ENCODE data around the gene THSD7B. TPM values are rescaled to one million over a fixed set of nuclear protein-coding genes. Genes with fewer than 3 reads are reported as not detected.

Gene THSD7B
- total RNA-seq, 1 donor from 2014 or later: not detected

DNA sequence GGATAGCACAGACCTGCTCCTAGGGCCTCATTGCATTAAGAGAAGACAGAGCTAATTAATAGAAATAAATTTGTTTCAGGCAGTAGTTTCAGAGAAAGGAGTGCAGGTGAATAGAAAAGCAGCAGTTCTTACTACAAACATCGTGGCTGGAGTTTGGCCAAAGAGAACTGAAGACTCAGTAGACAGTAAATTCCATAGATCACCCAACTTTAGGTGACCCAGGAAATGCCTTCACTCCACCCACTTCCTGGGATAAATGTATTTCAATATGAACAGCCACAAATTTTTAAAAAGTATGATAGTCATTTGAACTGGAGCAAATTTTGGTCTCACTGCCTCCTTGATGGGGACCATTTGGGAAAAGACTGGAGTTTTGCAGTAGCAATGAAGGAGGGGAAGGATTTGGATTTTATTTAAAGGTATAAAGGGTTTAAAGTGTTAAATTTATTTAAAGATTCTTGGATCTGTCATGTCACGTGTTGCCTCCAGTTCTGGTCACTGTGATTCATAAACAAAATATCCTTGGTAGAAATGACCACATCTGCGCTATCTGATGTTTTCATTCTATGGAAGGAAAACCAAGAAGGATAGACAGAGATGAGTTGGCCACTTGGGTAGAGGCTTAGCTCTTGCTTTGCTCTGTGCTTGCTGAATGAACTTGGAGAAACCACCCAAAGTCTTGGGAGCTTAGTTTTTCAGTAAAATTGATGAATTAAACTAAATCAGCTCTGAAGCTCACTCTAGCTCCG lies 390.2 kb downstream of the THSD7B start:
- H3K27me3 Mint-ChIP-seq (ENCODE audit: low read depth): no peaks in the 10 kb centered on the region
- H3K4me1 Mint-ChIP-seq (ENCODE audit: low read depth): no peaks in the 10 kb centered on the region
- DNase-seq (ENCODE audit: low spot score): no peak
- no peak overlapping the region for H3K27ac Mint-ChIP-seq
- intact Hi-C loops (cut with micrococcal nuclease): no loop called here
- H3K4me3 Mint-ChIP-seq (ENCODE audit: low read depth): no peak overlapping the region
- H3K9me3 Mint-ChIP-seq: no peaks in the 10 kb centered on the region
- H3K36me3 Mint-ChIP-seq (ENCODE audit: low read depth): no peaks in the 10 kb centered on the region

DNA sequence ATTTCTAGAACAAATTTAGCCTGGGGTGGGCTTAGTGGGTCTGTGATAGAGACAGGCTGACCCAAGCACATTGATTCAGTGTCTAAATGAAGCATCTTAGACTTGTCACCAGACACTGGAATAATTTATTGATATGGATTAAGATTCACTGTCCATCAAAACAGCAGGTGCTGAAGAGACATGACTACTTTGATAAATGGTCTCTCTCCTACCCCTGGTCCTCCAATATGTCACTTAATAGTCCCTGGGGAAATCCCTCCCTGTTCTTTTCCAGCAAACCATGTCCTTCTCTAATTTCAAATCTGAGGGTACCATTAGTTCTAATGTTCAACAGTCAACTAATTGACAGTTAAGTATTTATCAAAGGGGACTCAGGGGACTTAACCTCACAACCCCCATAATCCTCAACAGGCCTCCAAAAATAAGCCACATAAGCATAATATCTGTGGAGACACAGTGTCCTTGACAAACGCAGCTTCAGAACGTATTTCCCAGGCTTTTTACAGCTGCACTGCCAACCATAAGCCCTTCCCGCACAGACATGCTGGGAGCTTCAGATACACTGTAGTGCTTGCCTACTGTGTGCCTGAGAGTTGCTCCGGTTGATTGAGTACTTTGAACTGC lies 391.0 kb downstream of the THSD7B start:
- intact Hi-C loops (cut with micrococcal nuclease): no loop called here
- no peak overlapping the region for H3K27ac Mint-ChIP-seq
- H3K36me3 Mint-ChIP-seq (ENCODE audit: low read depth): no peaks in the 10 kb centered on the region
- no peaks in the 10 kb centered on the region for H3K4me1 Mint-ChIP-seq (ENCODE audit: low read depth)
- no peaks in the 10 kb centered on the region for H3K27me3 Mint-ChIP-seq (ENCODE audit: low read depth)
- no peak for DNase-seq (ENCODE audit: low spot score)
- no peaks in the 10 kb centered on the region for H3K9me3 Mint-ChIP-seq
- no peak overlapping the region for H3K4me3 Mint-ChIP-seq (ENCODE audit: low read depth)

DNA sequence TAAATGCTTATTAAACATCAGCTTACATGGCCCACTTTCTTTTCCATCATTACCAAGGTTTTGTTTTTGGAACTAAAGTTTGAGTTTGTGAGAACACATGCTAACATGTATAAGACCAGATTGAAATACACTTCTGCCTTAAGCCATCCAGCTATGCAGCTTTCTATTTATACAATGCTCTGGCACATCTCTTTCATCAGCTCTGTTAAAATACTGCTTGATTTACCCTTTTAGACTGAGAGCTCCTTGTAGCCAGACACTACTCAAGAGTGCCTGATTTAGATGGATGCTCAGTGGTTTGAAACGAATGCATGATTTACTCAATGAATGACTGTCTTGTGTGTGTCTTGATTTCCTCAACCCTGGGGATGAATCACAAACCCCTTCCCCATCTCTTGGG lies 392.5 kb downstream of the THSD7B start:
- no peaks in the 10 kb centered on the region for H3K27me3 Mint-ChIP-seq (ENCODE audit: low read depth)
- intact Hi-C loops (cut with micrococcal nuclease): no loop called here
- DNase-seq (ENCODE audit: low spot score): no peak
- H3K4me1 Mint-ChIP-seq (ENCODE audit: low read depth): no peaks in the 10 kb centered on the region
- H3K4me3 Mint-ChIP-seq (ENCODE audit: low read depth): no peak overlapping the region
- no peaks in the 10 kb centered on the region for H3K36me3 Mint-ChIP-seq (ENCODE audit: low read depth)
- H3K27ac Mint-ChIP-seq: no peak overlapping the region
- H3K9me3 Mint-ChIP-seq: no peaks in the 10 kb centered on the region

DNA sequence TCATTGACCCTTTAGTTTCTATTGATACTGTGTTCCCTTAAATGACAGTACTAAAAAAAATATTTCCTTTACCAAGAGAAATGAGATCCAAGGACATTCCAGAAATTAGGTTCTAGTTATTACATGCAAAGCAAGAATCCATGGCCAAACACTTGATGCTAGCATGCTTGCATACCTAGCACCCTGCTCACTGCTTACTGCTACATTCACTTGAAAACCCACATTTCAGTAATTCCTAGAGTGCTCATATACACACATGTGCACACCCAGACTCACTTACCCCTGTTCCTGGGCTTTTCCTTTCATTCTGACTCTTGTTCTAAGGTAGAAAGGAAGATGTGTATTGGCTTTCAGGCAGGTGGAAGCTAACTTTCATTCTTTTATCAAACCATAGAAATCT lies 395.9 kb downstream of the THSD7B start:
- no peaks in the 10 kb centered on the region for H3K9me3 Mint-ChIP-seq
- H3K4me1 Mint-ChIP-seq (ENCODE audit: low read depth): no peaks in the 10 kb centered on the region
- H3K27me3 Mint-ChIP-seq (ENCODE audit: low read depth): no peaks in the 10 kb centered on the region
- no peak overlapping the region for H3K27ac Mint-ChIP-seq
- intact Hi-C loops (cut with micrococcal nuclease): no loop called here
- no peak overlapping the region for H3K4me3 Mint-ChIP-seq (ENCODE audit: low read depth)
- no peaks in the 10 kb centered on the region for H3K36me3 Mint-ChIP-seq (ENCODE audit: low read depth)
- no peak for DNase-seq (ENCODE audit: low spot score)

DNA sequence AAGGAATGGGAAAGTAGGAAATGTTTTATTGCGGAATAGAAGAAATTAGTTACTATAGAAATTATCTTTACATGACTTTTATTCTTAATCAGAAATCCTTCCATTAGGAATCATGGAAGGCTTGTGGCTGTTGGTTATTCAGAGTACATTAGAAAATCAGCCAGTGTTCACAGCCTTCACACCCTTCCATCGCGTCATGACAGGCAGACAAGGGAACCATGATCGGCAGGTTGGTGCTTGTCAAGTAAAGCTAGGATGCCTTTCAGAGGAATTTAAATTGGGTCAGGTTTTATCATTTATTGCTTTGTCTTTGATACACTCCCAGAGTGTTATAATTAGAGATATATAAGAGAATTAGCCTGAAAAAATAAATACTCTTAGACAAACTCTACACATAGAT lies 400.6 kb downstream of the THSD7B start:
- Mint-ChIP-seq H3K4me3 (ENCODE audit: low read depth) (no peak overlapping the region), H3K27ac (no peak overlapping the region), H3K36me3 (ENCODE audit: low read depth) (no peaks in the 10 kb centered on the region), H3K9me3 (no peaks in the 10 kb centered on the region), H3K4me1 (ENCODE audit: low read depth) (no peaks in the 10 kb centered on the region), H3K27me3 (ENCODE audit: low read depth) (no peaks in the 10 kb centered on the region)
- intact Hi-C loops (cut with micrococcal nuclease): no loop called here
- no peak for DNase-seq (ENCODE audit: low spot score)

DNA sequence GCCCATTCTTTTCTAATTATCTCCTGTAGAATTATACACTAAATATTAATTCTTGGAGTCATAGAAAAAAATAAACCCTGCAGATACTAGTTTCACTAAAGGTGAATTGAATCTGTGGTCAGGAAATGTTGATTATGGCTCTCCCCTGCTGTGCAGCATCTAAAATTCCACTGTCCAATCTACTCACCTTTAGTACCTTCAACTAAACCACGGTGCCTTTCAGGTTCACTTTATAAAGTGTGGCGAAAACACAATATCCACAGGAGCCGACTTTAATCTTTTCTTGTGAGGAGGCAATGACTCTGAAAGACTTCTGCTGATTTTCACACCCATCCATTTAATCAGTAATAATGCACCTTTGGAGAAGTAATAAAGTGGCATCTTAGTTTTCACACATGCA lies 402.3 kb downstream of the THSD7B start:
- Mint-ChIP-seq H3K27me3 (ENCODE audit: low read depth) (no peaks in the 10 kb centered on the region), H3K4me1 (ENCODE audit: low read depth) (no peaks in the 10 kb centered on the region), H3K36me3 (ENCODE audit: low read depth) (no peaks in the 10 kb centered on the region), H3K27ac (no peak overlapping the region), H3K4me3 (ENCODE audit: low read depth) (no peak overlapping the region), H3K9me3 (no peaks in the 10 kb centered on the region)
- intact Hi-C loops (cut with micrococcal nuclease): no loop called here
- no peak for DNase-seq (ENCODE audit: low spot score)

DNA sequence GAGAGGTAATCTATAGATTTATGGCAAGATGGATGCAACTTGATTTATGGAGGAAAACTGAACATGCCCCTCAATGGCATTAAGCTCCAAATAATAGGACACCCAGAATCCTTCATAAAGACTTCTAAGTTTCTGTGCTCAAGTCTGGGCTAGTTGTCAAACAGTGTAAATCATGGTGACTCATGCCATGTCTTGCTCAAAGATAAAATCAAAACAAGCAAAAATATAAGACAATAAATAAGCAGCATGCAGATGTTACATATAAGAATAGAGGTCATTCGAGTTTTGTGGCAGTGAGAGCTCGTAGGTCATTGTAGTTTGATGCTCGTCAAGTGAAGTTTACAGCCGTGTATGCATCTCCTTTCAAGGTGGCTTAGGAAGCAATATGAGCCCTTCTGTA lies 403.2 kb downstream of the THSD7B start:
- Mint-ChIP-seq H3K27me3 (ENCODE audit: low read depth) (no peaks in the 10 kb centered on the region), H3K36me3 (ENCODE audit: low read depth) (no peaks in the 10 kb centered on the region), H3K4me3 (ENCODE audit: low read depth) (no peak overlapping the region), H3K4me1 (ENCODE audit: low read depth) (peaks cover under 1% of the 10 kb centered on the region), H3K9me3 (no peaks in the 10 kb centered on the region), H3K27ac (no peak overlapping the region)
- no peak for DNase-seq (ENCODE audit: low spot score)
- intact Hi-C loops (cut with micrococcal nuclease): no loop called here

DNA sequence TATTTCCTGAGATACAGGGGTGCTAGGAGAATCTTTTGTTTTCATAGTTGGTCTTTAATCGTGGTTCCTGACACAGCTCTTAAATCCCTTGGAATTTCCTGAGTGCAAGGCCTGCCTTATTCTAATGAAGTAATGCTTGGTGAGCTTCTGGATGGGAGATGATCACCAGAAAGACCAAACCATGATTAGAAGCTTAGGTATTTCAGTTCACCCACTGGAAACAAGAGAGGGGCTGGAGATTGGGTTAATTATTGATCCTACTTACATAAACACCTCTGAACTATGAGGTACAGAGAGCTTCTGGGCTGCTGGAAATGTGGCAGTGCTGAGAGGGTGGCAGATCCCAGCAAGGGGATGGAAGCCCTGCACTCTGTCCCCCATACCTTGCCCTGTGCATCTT lies 406.8 kb downstream of the THSD7B start:
- no peaks in the 10 kb centered on the region for H3K36me3 Mint-ChIP-seq (ENCODE audit: low read depth)
- no peaks in the 10 kb centered on the region for H3K27me3 Mint-ChIP-seq (ENCODE audit: low read depth)
- peaks cover 1% of the 10 kb centered on the region for H3K4me1 Mint-ChIP-seq (ENCODE audit: low read depth)
- H3K4me3 Mint-ChIP-seq (ENCODE audit: low read depth): no peak overlapping the region
- no peak for DNase-seq (ENCODE audit: low spot score)
- intact Hi-C loops (cut with micrococcal nuclease): no loop called here
- H3K27ac Mint-ChIP-seq: no peak overlapping the region
- no peaks in the 10 kb centered on the region for H3K9me3 Mint-ChIP-seq

DNA sequence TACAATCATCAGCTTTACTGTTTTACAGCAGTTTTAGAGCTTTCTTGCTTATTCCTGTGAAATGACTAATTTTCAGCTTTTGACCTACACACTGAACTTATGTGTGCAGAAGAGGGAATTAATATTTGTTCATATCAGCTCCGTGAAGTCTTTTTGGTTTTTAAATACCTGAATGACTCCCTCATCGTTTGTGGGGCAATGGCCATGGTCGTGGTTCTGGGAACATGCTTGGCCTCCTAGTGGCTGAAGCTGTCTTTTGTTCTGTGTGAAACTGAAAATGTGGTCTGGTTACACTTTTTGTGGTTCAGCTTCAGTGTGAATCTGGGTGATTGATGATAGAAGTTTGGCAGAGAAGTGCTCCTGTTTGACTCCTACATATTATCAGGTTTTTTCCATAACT lies 408.1 kb downstream of the THSD7B start:
- DNase-seq (ENCODE audit: low spot score): no peak
- H3K27me3 Mint-ChIP-seq (ENCODE audit: low read depth): no peaks in the 10 kb centered on the region
- intact Hi-C loops (cut with micrococcal nuclease): no loop called here
- no peak overlapping the region for H3K27ac Mint-ChIP-seq
- H3K9me3 Mint-ChIP-seq: no peaks in the 10 kb centered on the region
- peaks cover 1% of the 10 kb centered on the region for H3K4me1 Mint-ChIP-seq (ENCODE audit: low read depth)
- H3K4me3 Mint-ChIP-seq (ENCODE audit: low read depth): no peak overlapping the region
- no peaks in the 10 kb centered on the region for H3K36me3 Mint-ChIP-seq (ENCODE audit: low read depth)

DNA sequence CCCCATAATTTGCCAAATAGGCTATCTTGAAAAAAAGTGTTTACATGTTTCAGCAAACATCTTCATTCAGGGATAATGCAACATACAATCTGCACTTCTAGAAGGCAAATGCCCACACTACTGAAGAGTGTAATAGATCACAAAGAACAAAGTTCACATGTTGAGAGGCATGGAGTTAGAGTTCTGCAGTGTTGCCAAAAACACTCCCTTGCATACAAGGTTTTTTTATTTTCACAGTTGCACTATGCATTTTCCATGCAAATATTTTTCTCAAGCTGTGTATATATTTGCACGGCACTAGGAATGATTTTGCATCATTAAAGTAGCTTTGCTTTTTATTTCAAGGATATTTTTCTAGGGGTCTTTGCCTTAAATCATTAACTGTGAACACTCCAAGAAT lies 409.9 kb downstream of the THSD7B start:
- intact Hi-C loops (cut with micrococcal nuclease): no loop called here
- peaks cover 5% of the 10 kb centered on the region for H3K4me1 Mint-ChIP-seq (ENCODE audit: low read depth)
- DNase-seq (ENCODE audit: low spot score): no peak
- no peaks in the 10 kb centered on the region for H3K9me3 Mint-ChIP-seq
- H3K27me3 Mint-ChIP-seq (ENCODE audit: low read depth): no peaks in the 10 kb centered on the region
- no peak overlapping the region for H3K4me3 Mint-ChIP-seq (ENCODE audit: low read depth)
- no peak overlapping the region for H3K27ac Mint-ChIP-seq
- no peaks in the 10 kb centered on the region for H3K36me3 Mint-ChIP-seq (ENCODE audit: low read depth)

DNA sequence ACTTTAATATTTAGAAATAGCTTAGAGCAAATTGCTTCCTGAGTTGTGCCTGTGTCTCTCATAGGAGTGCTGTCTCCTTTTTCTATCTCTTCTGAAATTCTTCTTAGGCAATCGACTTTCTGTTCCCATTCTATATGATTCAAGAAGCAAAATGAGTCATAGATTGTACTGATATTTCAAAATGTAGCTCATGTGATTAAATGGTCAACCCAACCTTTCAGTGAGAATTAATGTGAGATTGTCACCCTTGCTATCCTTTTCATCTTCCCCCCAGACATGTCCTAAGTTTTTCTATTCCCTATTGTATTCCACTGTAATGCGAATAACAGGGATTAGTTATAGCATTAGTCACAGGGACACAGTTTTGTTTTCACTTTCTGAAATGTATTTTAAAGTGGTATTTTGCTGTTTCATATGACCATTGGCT lies 413.6 kb downstream of the THSD7B start:
- no peak overlapping the region for H3K27ac Mint-ChIP-seq
- no peaks in the 10 kb centered on the region for H3K27me3 Mint-ChIP-seq (ENCODE audit: low read depth)
- H3K4me3 Mint-ChIP-seq (ENCODE audit: low read depth): no peak overlapping the region
- H3K9me3 Mint-ChIP-seq: no peaks in the 10 kb centered on the region
- H3K36me3 Mint-ChIP-seq (ENCODE audit: low read depth): no peaks in the 10 kb centered on the region
- DNase-seq (ENCODE audit: low spot score): no peak
- intact Hi-C loops (cut with micrococcal nuclease): no loop called here
- H3K4me1 Mint-ChIP-seq (ENCODE audit: low read depth): peaks cover 4% of the 10 kb centered on the region

DNA sequence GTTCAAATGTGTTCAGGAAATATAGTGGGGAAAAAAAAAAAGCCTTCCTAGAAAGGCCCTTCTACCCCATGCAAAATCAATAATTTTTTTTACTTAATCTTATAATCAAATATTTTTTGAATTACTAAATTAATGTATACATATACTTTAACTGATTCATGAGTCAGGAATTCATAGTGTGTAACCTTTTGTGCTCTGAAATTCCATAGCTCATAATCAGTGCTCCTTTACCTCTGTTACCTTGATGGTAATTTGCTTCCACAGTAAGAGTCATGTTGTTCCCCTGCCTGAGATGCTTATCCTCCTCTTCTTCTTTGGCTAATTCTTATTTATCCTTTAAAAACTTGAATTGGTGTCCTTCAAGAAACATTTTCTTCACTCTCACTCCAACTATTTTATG lies 414.2 kb downstream of the THSD7B start:
- H3K36me3 Mint-ChIP-seq (ENCODE audit: low read depth): no peaks in the 10 kb centered on the region
- H3K9me3 Mint-ChIP-seq: no peaks in the 10 kb centered on the region
- H3K27me3 Mint-ChIP-seq (ENCODE audit: low read depth): no peaks in the 10 kb centered on the region
- H3K4me1 Mint-ChIP-seq (ENCODE audit: low read depth): peaks cover 4% of the 10 kb centered on the region
- no peak overlapping the region for H3K27ac Mint-ChIP-seq
- no peak for DNase-seq (ENCODE audit: low spot score)
- H3K4me3 Mint-ChIP-seq (ENCODE audit: low read depth): no peak overlapping the region
- intact Hi-C loops (cut with micrococcal nuclease): no loop called here

DNA sequence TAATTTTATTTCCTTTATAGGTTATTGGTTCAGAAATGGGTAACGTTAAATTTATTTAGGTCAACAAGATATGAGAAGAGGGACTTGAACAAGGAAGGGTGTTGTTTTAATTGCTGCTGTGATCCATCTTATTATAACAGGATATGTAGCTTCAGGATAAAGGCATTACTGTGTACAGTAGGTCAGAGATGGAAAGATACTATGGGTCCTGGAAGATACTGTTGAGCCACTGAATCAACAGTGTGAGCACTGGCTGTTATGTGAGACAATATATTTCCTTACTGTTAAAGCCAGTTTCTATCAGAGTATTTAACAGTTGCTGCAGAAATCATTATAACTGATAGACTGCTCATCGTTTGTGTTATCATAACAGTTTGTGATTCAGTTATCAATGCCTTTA lies 414.7 kb downstream of the THSD7B start:
- intact Hi-C loops (cut with micrococcal nuclease): no loop called here
- Mint-ChIP-seq H3K27ac (no peak overlapping the region), H3K27me3 (ENCODE audit: low read depth) (no peaks in the 10 kb centered on the region), H3K4me3 (ENCODE audit: low read depth) (no peak overlapping the region), H3K9me3 (no peaks in the 10 kb centered on the region), H3K36me3 (ENCODE audit: low read depth) (no peaks in the 10 kb centered on the region), H3K4me1 (ENCODE audit: low read depth) (peaks cover 4% of the 10 kb centered on the region)
- DNase-seq (ENCODE audit: low spot score): no peak
